H1 (cell line): ENCODE data around the gene BARHL1. TPM values are rescaled to one million over a fixed set of nuclear protein-coding genes. Genes with fewer than 3 reads are reported as not detected.

Experiments used
- CHD7 ChIP-seq: fragments of 300-600 bp; sonication (generic); IDR thresholded peaks from 2 replicates; pipeline ENCODE4 v1.7.1; 2012; ENCODE audit warnings: low read length, moderate library complexity, mild to moderate bottlenecking, inconsistent platforms; ENCODE audit not compliant: insufficient replicate concordance
- FOSL1 ChIP-seq: IDR thresholded peaks from 2 replicates; pipeline ENCODE4 v1.6.1; 2011; ENCODE audit warnings: mild to moderate bottlenecking, low read depth, low read length, moderate library complexity; ENCODE audit not compliant: insufficient read depth
- GTF2F1 ChIP-seq: IDR thresholded peaks from 2 replicates; pipeline ENCODE4 v1.6.1; 2012; ENCODE audit warnings: low read depth, low read length, improper control_type of control experiment, borderline replicate concordance
- KDM1A ChIP-seq: fragments of 200-600, 300-600 bp; sonication (generic); IDR thresholded peaks from 2 replicates; pipeline ENCODE4 v1.7.1; 2016; ENCODE audit warnings: mild to moderate bottlenecking, low read length, borderline replicate concordance
- NRF1 ChIP-seq: IDR thresholded peaks from 2 replicates; pipeline ENCODE4 v1.6.1; 2011; ENCODE audit warnings: mild to moderate bottlenecking, low read depth, low read length, improper control_type of control experiment
- PHF8 ChIP-seq: fragments of 200-600 bp; sonication (generic); conservative IDR thresholded peaks from 2 replicates; pipeline ENCODE4 v1.7.1; 2012; ENCODE audit warnings: low read depth, mild to moderate bottlenecking, inconsistent platforms, low read length, moderate library complexity
- RBBP5 ChIP-seq: IDR thresholded peaks from 2 replicates; pipeline ENCODE4 v1.7.1; 2012; ENCODE audit warnings: low read depth, mild to moderate bottlenecking, inconsistent platforms, low read length, moderate library complexity, borderline replicate concordance
- SRF ChIP-seq: IDR thresholded peaks from 2 replicates; pipeline ENCODE4 v1.6.1; 2011; ENCODE audit warnings: mild to moderate bottlenecking, low read depth, low read length, moderate library complexity
- TCF12 ChIP-seq: IDR thresholded peaks from 2 replicates; pipeline ENCODE4 v1.6.1; 2011; ENCODE audit warnings: low read depth, mild to moderate bottlenecking, low read length
- polyA plus RNA-seq, 7 experiments: library from polyadenylated mRNA; depleted of rRNA in 3 of 7; stranded (reverse) in 5 of 7; unstranded in 2 of 7; fragments of >200 nt in 5 of 7; fragments of 200-250 nt in 2 of 7; gene quantifications; 1 replicate in 5 of 7; 2 replicates in 1 of 7; 4 replicates in 1 of 7; pipeline versions ENCODE4 v1.2.1 to v1.2.3, GENCODE V29; 2011 to 2013; ENCODE audit warnings: missing spikeins in 2 of 7, mixed read lengths in 2 of 7
- total RNA-seq: library from RNA; stranded (reverse); fragmentation: NEBNext Ultra II Directional; extraction: Animal tissue kit (Norgen Biotek cat#: 25700); gene quantifications from 2 replicates; pipeline ENCODE4 v1.2.1, GENCODE V29; 2021

The BARHL1 gene
- total and polyA plus RNA-seq, 2 of the 8 experiments (the other 6 are each of a cell fraction or from before 2014, with no cell fraction given), result not detected

DNA sequence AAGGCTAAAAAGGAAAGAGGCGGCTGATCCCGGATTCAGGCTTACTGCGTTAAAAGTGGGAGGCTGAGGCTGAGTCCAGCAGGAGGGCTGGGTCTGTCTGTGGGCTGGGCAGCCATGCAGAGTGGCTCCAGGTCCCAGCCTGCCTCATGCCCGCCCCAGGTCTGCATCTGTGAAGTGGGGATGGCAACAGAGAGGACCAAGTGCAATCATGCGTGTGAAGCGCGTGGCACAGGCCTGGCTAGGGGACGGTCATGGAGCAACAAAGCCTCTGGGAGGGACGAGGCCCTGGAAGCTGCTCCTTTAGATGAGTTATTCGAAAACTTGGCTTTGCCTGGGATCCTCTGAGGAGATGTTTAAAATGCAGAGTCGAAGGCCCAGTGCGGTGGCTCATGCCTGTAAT lies 30.4 kb upstream of the BARHL1 start (continued):
- TF ChIP-seq CHD7, result no peak
- TF ChIP-seq FOSL1, result no peak
- TF ChIP-seq GTF2F1, result no peak
- no peak for TF ChIP-seq SRF
- no peak for TF ChIP-seq RBBP5
- TF ChIP-seq NRF1, result no peak
- TF ChIP-seq TCF12, result no peak
- no peak for TF ChIP-seq PHF8
- TF ChIP-seq KDM1A, result no peak
